Suprapubic skin (tissue), 3 donors: ENCODE measurements around the gene ADCY4.

Source experiments
- CTCF ChIP-seq, 2 donors: fragments of 200-600 bp in 1 of 2; fragments of 450-650 bp in 1 of 2; sonication (generic) in 1 of 2; IDR thresholded peaks; one replicate each; pipeline ENCODE4 v1.5.1; 2016 to 2019; ENCODE audit warnings: antibody characterized with exemption in 2 of 2, mild to moderate bottlenecking in 1 of 2, moderate library complexity in 1 of 2
- POLR2A ChIP-seq, 2 donors: fragments of 450-650 bp; IDR thresholded peaks; one replicate each; pipeline ENCODE4 v1.6.1; 2017; ENCODE audit warnings: antibody characterized with exemption in 2 of 2, mild to moderate bottlenecking in 2 of 2, moderate library complexity in 2 of 2

DNA sequence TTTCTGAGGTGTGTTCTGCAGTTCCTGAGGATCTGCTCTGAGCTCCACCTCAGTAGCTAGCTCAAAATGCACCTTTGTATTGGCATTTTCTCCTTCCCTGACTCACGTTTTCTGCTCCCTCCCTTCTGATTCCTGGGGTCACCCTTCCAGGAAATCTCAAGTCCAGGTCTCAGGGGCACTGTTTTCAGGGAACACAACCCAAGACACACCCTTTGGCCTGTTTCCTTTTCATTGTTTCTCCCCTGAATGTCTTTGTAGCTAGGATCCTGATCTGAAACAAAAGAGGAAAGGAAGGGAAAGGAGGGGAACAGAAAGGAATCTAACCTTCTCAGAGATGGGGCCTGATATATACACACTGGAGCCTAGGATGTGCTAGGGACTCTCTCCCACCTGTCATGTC lies 12.3 kb upstream of the ADCY4 start:
- TF ChIP-seq POLR2A (IDR thresholded peaks at IDR 0.05) (no peak), CTCF (IDR thresholded peaks at IDR 0.05) (no peak)
